HG02642 (cell line): ENCODE data around the gene TNRC6C.
"Not testable (repeated sequence)": the region's sequence is repeated elsewhere in the genome, so short reads cannot be mapped to it uniquely, and the experiment has no call there.

ENCODE experiments used
- ATAC-seq: cut with Tn5 transposase; IDR thresholded peaks from one replicate; pipeline ENCODE4 v1.9.1; 2021; ENCODE audit warnings: mild to moderate bottlenecking; ENCODE audit not compliant: unreplicated experiment, poor library complexity

Gene TNRC6C

DNA sequence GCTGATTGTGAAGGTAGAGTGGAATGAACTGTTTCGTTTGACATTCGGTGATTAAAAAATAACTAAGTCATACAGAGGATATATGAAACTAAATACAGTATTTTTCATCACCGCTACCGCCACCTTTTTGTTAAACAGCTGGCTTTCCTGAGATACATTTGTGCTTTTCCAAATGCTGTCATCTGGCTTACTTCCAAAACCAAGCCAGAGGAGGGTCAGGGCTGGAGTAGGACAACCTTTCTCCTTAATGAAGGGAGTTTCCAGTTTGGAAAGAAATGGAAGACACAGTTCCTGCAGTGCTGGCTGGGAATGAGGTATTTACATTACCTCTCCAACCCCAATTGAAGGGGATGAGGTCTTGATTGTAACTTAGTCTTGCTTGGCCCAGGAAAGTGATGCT, 3.2 kb downstream of the TNRC6C start:
- no peak for ATAC-seq

DNA sequence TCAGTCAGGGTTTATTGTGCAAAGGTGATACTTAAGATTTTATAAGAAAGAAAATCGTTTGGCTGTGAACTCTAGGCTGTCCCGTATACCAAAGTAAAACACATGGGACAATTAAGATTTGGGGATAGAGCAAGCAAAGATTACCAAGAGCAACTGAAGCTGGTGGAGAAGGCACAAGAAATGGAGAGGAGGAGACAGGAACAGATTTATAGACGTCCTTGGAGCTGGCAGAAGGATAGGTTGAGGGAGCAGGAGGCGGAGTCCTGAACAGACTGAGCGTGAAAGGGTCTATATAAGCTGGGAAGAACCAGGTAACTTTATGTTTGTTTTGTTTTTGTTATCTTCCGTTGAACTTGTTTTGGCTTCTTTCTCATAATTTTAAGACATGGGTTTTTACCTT, 3.8 kb downstream of the TNRC6C start:
- no peak for ATAC-seq

DNA sequence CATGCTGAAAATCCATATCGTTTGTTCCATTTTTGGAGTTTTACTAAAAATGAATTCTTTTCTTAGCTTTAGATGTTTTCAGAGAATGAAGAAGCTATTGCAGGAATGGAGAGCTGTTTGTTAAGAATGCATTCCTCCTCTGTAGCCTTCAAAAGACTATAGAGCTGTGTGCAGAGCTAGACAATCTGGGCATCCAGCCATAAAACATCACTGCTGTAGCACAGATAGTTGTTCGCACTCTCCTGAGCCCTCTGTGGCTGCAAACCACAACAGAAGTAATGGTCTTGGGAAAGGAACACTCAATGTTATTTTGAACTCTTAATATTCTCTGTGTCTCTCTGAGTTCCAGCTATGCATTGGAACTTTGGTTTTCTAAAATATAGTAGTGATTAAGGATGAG, 4.9 kb downstream of the TNRC6C start:
- no peak for ATAC-seq

DNA sequence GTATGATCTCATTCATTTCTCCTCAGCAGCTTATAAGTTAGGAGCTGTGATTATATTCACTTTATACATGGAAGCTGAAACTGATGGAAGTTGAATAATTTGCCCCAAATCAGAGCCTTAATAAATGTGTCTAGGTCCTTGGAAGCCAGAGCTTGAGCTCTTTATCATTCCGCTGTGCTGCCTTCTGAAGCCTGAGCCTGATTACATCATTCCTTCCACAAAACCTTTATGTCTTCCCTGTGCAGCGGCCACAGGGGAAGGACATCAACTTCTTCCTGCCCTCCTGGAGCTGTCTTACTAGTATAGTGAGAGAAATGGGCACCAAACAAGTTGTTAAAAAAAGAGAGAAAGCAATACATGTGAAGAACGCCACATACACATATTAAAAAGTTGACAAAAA, 6.8 kb downstream of the TNRC6C start:
- no peak for ATAC-seq

DNA sequence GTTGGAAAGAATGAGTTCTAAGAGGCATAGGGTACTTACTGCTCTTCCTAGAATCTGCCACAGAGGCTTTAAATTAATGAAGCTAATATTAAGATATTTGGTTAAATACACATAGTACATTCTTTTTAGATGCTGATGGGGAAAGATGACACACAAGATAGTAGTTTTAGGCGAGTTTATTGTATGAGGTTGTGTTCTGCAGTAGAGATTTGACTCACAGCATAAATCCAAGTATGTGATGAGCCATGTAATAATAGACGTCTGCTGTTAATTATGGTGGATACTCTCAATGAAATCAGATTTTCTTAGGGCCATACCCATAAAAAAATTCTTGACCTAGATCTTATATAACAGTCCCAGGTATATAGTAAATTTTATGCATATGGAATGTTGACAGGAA, 8.0 kb downstream of the TNRC6C start:
- ATAC-seq, result no peak

DNA sequence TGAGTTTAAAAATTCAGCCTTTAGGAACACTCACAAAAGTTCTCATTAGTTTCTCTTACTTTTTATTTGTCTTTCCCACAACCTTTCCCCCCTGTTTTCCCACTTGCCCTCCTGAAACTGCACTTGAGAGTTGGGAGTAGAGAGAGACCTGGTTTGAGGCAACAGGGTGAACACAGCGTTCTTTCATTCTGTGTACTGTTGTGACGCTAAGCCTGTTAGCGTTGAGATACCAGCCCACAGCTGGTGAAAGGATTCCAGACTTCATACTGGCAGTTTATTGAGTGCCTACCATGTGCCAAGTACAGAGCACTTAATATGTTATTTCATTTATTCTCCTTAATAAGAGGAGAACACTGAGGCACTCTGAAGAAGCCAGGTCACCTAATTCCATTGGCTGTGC, 10.3 kb downstream of the TNRC6C start:
- no peak for ATAC-seq

DNA sequence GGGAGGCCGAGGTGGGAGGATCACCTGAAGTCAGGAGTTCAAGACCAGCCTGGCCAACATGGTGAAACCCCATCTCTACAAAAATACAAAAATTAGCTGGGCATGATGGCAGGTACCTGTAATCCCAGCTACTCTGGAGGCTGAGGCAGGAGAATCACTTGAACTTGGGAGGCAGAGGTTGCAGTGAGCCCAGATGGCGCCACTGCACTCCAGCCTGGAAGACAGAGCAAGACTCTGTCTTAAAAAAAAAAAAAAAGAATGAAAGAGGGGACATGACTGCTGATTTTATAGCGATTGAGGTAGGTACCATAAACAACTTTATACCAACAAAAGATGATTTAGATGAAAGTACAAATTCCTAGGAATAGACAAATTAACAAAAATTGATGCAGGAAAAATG, 13.8 kb downstream of the TNRC6C start:
- not testable (repeated sequence) for ATAC-seq

DNA sequence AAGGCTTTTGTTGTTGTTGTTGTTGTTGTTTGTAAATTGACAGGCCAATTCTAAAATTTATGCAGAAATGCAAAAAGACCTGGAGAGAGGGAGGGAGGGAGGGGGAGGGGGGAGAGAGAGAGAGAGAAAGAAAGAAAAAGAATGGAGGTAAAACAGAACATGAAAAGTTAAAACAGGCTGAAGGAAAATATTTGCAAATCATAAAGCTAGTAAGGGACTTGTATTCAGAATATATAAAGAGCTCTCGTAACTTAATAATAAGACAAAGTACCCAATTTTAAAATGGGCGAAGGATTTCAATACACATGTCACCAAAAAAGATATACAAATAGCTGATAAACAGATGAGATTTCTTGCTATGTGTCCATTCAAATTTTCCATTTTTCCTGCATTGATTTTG, 15.4 kb downstream of the TNRC6C start:
- ATAC-seq, result no peak

DNA sequence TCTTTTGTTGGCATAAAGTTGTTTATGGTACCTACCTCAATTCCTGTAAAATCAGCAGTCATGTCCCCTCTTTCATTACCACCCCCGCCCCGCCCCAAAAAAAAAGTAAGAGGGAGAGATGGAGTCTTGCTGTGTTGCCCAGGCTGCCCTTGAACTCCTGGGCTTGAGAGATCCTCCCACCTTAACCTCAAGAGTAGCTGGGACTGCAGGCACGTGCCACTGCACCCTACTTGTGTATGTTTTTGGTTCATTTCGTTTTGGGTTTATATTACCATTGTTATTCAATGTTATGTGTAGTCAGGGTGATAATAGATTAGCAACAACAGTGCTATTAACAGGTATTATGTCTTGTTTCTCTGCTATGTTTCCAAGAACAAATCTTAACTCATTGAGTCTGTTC, 15.9 kb downstream of the TNRC6C start:
- no peak for ATAC-seq

DNA sequence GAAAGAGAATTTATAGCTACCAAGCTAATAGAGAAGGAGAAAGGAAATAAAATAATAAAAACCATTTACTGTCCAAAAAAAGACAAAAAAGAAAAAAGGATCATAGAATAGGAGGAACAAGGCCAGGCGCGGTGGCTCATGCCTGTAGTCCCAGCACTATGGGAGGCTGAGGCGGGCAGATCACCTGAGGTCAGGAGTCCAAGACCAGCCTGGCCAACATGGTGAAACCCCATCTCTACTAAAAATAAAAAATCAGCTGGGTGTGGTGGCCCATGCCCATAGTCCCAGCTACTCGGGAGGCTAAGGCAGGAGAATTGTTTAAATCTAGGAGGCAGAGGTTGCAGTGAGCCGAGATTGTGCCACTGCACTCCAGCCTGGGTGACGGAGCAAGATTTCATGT, 23.9 kb downstream of the TNRC6C start:
- ATAC-seq, result not testable (repeated sequence)

DNA sequence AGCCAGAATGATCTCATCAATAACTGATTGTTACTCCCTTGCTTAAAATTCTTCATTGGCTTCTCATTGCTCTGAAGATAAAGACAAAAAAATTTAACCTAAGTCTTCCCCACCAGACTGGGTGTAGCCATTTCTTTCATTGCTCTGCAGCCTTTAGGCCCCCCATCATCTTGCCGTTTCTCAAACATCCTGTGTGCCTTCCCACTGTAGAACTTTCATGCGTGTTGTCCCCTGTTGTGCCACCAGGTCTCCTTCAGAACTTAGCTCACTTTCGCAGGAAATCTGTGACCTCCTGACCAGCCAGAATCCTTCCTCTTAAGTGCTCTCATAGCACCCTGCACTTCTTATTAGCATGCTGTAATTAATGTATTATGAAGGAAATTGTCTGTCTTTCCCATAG, 31.8 kb downstream of the TNRC6C start:
- ATAC-seq, result no peak

DNA sequence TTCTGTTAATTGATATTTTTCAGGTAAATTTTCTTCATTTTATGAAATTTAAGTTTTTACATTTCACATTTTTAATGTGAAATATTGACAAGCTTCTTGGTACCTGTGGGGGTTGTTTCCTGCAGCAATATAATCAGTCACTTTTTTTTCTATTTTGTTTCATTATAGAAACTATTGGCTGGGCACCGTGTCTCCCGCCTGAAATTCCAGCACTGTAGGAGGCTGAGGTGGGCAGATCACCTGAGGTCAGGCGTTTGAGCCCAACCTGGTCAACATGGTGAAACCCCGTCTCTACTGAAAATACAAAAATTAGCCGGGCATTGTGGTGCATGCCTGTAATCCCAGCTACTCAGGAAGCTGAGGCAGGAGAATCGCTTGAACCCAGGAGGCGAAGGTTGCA, 35.2 kb downstream of the TNRC6C start:
- not testable (repeated sequence) for ATAC-seq

DNA sequence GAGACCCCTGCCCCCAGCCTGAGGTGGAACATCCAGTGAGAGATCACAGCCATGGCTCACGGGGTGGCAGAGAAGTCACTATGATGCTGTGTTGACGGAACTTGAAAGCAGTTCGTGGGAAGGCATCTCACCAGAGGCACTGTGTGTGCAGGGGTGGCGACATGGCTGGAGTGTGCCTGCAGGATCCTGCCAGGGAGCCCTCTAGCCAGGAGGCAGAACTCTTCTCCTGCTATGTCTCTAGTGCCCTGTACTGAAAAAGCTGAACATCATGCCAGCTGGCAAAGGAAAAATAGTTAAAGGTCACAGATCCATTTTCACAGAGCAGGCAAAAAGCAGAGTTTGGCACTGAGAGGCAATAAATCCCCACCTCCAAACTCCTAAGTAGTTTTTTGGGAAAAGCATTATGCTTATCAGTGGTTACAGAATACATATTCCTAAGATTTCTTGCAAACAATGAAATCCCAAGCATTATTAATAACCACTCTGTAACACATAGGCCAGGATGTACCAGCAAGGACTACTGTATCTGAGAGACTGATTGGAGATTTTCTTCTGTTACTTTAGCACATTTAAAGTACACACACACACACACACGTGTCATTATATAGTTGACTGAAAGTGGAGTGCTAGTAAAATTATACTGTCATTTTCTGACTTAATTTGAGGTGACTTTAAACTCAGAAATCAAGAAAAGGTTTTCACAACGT, 36.8 kb downstream of the TNRC6C start:
- ATAC-seq, result no peak

DNA sequence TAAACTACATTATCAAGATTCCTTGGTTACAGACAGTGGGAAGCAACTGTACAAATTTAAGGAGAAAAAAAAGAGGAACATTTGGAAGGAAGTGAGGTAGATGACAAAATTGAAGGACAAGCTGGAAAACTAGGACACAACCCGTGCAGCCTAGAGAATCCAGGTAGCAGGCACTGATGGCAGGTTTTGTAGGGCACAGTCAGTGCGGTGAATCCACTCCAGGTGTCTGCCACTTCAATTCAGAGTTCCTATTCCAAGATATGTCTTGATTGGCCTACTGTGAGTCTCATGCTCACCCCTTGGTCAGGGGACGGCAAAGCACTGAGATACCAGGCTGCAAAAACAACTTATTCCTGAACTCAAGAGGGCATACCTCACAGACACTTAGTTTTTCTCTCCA, 37.8 kb downstream of the TNRC6C start:
- no peak for ATAC-seq

DNA sequence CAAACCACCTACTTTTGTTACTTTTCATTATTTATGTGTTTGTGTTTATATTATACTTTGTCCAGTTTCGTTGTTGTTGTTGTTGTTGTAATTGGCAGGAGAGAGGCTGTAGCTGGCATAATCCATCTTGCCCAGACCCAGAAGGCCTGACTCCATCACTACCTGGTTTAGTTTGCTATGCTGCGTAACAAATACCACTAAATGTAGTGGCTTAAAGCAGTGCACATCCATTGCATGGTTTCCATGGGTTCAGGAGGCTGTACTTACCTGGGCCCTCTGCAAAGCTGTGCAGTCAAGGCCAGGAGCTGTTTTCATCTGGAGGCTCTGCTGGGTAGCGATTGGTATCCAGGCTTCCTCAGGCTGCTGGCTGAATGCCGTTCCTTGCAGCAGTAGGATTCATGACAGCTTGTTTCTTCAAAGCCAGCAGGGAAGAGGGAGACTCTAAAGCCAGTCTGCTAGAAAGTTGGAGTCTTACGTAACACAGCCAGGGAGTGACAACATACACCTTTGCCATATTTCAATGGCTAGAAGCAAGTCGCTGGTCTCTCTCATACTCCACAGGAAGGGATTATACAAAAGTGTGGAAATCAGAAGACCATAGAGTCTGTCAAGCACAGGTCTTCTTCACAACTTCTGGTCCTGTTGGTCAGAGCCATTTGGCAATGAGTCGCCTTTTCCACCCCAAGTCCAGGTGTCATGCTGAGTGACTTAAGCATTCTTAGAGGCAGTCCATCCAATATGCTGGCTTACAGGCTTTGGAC, 41.1 kb downstream of the TNRC6C start:
- ATAC-seq, result no peak

DNA sequence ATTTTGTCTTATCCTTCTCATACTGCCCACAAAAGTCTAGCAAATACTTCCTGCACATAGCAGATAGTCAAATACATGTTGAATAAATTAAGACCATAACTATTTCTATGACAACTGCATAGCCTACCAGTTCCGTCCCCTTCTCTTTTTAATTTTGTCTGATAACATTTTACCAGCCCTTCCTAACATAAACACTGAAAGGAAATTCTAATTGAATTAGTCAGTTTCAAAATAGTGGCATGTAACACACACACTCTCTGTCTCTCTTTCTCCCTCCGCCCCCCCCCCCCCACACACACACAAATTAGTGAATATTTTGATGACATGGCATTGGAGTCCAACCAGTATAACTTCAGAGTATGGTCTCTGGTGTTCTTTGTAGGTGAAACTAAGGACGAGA, 41.8 kb downstream of the TNRC6C start:
- no peak for ATAC-seq

DNA sequence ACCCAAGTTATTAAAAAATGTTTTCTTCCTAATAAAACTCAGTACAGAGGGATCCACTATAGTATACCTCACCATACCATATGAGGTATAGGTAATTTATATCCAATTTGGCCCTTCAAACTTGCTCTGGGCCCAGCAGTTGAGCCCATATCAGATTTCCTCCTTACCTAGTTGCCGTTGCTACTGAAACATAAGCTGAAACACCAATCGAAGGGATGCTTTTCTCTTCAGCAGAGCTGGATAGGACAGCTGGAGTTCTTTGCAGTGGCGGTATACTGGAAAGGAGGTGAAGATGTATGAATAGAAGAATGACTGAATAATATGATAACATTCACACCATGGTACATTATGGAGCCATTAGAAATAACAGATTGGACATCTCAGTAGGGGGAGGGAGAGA, 42.7 kb downstream of the TNRC6C start:
- no peak for ATAC-seq

DNA sequence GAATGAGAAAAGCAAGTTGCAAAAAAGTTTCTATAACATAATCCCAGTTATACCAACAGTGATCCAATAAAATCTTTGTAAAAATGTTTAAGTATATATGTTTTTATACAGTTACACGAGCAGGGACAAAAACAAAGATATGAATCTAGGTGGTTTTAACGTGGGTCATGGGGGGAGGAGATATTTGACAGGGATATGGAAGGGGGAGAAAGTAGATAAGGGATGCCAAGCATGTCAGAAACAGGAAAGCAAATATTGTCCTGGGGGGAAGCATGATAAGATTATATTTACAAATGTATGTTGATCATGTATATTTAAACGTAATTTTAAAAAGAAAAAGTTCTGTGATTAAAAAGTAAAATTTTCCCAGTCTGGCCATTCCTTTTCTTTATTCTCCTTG, 43.1 kb downstream of the TNRC6C start:
- no peak for ATAC-seq

DNA sequence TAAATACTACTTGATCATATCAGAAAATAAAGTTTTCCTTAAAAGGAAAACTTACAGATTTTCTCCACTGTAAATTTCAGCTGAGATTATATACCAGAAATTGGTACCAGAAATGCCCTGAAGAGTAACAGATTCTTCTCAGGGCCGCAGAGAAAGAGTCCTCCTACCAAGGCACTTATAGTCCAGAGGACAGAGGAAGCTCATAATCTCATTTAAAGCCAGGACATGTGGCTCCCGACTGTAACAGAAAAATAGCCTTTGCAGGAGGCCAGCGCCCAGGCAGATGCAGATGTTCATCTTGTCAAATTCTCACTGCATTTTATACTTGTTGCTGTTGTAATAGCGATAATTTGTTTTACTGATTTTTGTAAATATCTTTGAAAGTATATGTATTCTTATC, 43.7 kb downstream of the TNRC6C start:
- ATAC-seq, result no peak

DNA sequence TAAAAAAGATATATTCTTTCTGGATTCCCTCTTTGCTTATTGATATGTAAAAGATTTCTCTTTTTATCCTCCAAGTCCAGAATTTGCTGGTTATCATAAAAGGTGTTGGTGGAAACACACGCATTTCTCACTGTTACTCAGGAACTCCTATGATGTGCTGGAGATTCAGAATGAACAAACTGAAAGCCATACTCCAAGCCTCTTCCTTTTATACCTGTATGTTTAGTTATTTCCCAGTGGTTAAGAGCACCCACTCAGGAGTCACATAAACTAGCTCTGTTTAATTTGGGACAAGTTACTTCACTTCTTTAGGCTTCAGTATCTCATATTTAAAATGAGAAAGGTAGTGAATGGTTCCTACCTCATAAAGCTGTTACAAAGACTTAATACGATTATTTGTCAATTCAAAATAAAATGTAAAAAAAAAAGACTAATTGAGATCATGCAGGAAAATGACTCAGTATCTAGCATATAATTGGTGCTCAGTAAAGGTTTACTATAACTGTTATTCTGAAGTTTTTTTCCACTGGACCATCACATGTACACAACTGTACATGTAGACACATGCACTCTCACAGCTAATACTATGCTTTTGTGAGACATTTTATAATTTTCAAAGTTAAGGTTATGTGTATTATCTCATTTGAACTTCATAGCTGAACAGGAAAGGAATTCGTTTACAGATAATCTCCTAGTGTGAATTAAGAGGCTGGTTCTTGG, 47.1 kb downstream of the TNRC6C start:
- no peak for ATAC-seq

DNA sequence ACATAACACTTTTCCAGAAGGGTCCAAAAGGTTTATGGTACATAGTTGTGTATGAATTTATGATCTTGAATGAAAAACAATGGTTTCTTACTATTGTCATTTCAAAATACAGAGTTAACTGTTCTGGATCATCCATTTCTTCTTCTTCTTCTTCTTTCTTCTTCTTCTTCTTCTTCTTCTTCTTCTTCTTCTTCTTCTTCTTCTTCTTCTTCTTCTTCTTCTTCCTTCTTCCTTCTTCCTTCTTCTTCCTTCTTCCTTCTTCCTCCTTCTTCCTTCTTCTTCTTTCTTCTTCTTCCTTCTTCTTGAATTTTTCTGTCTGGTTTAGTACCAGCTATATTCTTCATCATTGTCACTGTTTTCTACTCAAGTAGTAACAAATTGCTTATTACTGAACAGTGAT, 47.8 kb downstream of the TNRC6C start:
- no peak for ATAC-seq
